GM21447 (cell line): ENCODE results near the gene FLOT2.
A peak's percentile ranks its signal among the peaks of the same experiment; 100 is the strongest.
"Not testable (repeated sequence)": the region's sequence is repeated elsewhere in the genome, so short reads cannot be mapped to it uniquely, and the experiment has no call there.

Experiments used
- ATAC-seq: cut with Tn5 transposase; IDR thresholded peaks from one replicate; pipeline ENCODE4 v1.9.1; 2021; ENCODE audit not compliant: unreplicated experiment

Gene FLOT2

GRCh38 chr17:28917029-28917428, 19.5 kb upstream of the FLOT2 start:
- ATAC-seq, result no peak

- ATAC-seq, result no peak
Observed at GRCh38 chr17:28916302-28916934, 18.9 kb upstream of the FLOT2 start.

GRCh38 chr17:28912938-28913333, 15.4 kb upstream of the FLOT2 start:
- no peak for ATAC-seq

- no peak for ATAC-seq
Observed at GRCh38 chr17:28912281-28912937, 14.9 kb upstream of the FLOT2 start.

GRCh38 chr17:28911411-28912045, 14.0 kb upstream of the FLOT2 start:
- ATAC-seq, result no peak

- no peak for ATAC-seq
Observed at GRCh38 chr17:28910534-28910933, 13.0 kb upstream of the FLOT2 start.

GRCh38 chr17:28908640-28909167, 11.2 kb upstream of the FLOT2 start:
- no peak for ATAC-seq

GRCh38 chr17:28907709-28908475, 10.4 kb upstream of the FLOT2 start:
- ATAC-seq, result no peak

GRCh38 chr17:28906706-28907438, 9.3 kb upstream of the FLOT2 start:
- no peak for ATAC-seq

GRCh38 chr17:28906276-28906675, 8.7 kb upstream of the FLOT2 start:
- ATAC-seq, result no peak

- no peak for ATAC-seq
Observed at GRCh38 chr17:28904800-28905199, 7.3 kb upstream of the FLOT2 start.

- ATAC-seq, result not testable (repeated sequence)
Observed at GRCh38 chr17:28903546-28903841, 6.0 kb upstream of the FLOT2 start.

GRCh38 chr17:28902819-28903545, 5.4 kb upstream of the FLOT2 start, which contains the start of gene DHRS13:
TSS of gene DHRS13 (minus strand) at chr17:28903079. CDS start at chr17:28902944, 135 bp downstream.
- peak; percentile 83 for ATAC-seq

- ATAC-seq, result peak; percentile 36
Observed at GRCh38 chr17:28901866-28902818, 4.6 kb upstream of the FLOT2 start.

- no peak for ATAC-seq
Observed at GRCh38 chr17:28900986-28901726, 3.6 kb upstream of the FLOT2 start.

GRCh38 chr17:28899212-28899815, 1.8 kb upstream of the FLOT2 start:
- ATAC-seq, result no peak

GRCh38 chr17:28898527-28898955, 1.0 kb upstream of the FLOT2 start:
- no peak for ATAC-seq
